Measurements from ENCODE around the gene NKD2. TPM values are rescaled to one million over a fixed set of nuclear protein-coding genes. Genes with fewer than 3 reads are reported as not detected.

NKD2 gene
- total RNA-seq, 1 experiment from 2014 or later = 20.4 TPM

- Histone ChIP-seq H3K79me2 (ENCODE audit: insufficient read depth, low read length) (no peaks in the 10 kb centered on the region), H2AFZ (ENCODE audit: low read depth, low read length, poor library complexity, severe bottlenecking) (no peak overlapping the region), H3K4me3 (replicated peaks in 1 of 2; ENCODE audit: low read depth in 1 of 2, low read length in 2 of 2) (no peak overlapping the region), H3K9ac (ENCODE audit: low read length) (no peak overlapping the region), H3K9me3 (ENCODE audit: control insufficient read depth in 1 of 2, insufficient read depth in 1 of 2, low read depth in 1 of 2, low read length in 2 of 2) (no peaks in the 10 kb centered on the region), H3K9me2 (ENCODE audit: insufficient read depth) (no peaks in the 10 kb centered on the region), H3K4me1 (ENCODE audit: control insufficient read depth in 1 of 2, insufficient read depth in 2 of 2, low read length in 2 of 2) (peaks cover 17 to 35% of the 10 kb centered on the region in 2 experiments), H3K27me3 (ENCODE audit: insufficient read depth, low read length) (no peaks in the 10 kb centered on the region), H4K20me1 (ENCODE audit: insufficient read depth) (no peaks in the 10 kb centered on the region; the same call in 1 of the 2 replicates), H3K36me3 (ENCODE audit: control insufficient read depth in 1 of 2, insufficient read depth in 2 of 2, low read length in 2 of 2) (peaks cover 0 to 4% of the 10 kb centered on the region in 2 experiments; a peak in 1 of 4 replicates), H3K27ac (ENCODE audit: low read depth, low read length) (no peak overlapping the region), H3K4me2 (ENCODE audit: low read length) (no peak overlapping the region)
- intact Hi-C loops (cut with micrococcal nuclease) = loop anchor here (1.0 kb wide), 1 partner anchor 89 kb away; no protein-coding TSS in a partner anchor
- ATAC-seq (no peak), DNase-seq (ENCODE audit: low read depth, low spot score) (no peak)
- ChIA-PET POLR2A (no interaction called here), CTCF (interaction anchor here (1.2 to 2.3 kb wide), 5 partner anchors 12 to 162 kb away, joined by 3 to 24 read pairs (median 6); no protein-coding TSS in a partner anchor), RAD21 (ENCODE audit: low non-redundant PET in 1 of 2, low total read pairs in 2 of 2, uncharacterized antibody in 2 of 2, unreplicated experiment in 2 of 2) (no interaction called here)
- TF ChIP-seq SP1 (IDR thresholded peaks at IDR 0.05; ENCODE audit: low read depth) (no peak), CEBPB (IDR thresholded peaks at IDR 0.05; ENCODE audit: low read depth) (no peak), MAX (IDR thresholded peaks at IDR 0.05) (no peak), TCF7L2 (IDR thresholded peaks at IDR 0.05; ENCODE audit: borderline replicate concordance, extremely low read depth, insufficient read depth, insufficient read length) (no peak), SIN3A (IDR thresholded peaks at IDR 0.05; ENCODE audit: low read depth) (no peak), POLR2A (IDR thresholded peaks at IDR 0.05; ENCODE audit: borderline replicate concordance, extremely low read depth, insufficient read depth, insufficient read length) (no peak), SRF (IDR thresholded peaks at IDR 0.05; ENCODE audit: low read depth) (no peak), FOSL1 (IDR thresholded peaks at IDR 0.05; ENCODE audit: low read depth) (no peak), CTCF (IDR thresholded peaks at IDR 0.05 in 2 of 3, conservative IDR thresholded peaks at IDR 0.05 in 1 of 3; ENCODE audit: borderline replicate concordance in 1 of 3, insufficient read depth in 1 of 3, low read depth in 2 of 3, low read length in 2 of 3) (no peak)
- BruUV-seq (replicated peaks) = no TSS peak
Observed at GRCh38 chr5:1011741-1012312, 3.2 kb downstream of the NKD2 start.

Measured in HCT116 (cell line).